SW 1271 (cell line): ENCODE results near the gene ICAM5.
"Not testable (repeated sequence)": the region's sequence is repeated elsewhere in the genome, so short reads cannot be mapped to it uniquely, and the experiment has no call there.

Experiments used
- DNase-seq, 2 experiments: peaks; one replicate each; lab custom pipeline; 2025; lab: John Stamatoyannopoulos, UW

Gene ICAM5

GRCh38 chr19:10270616-10271394, 18.9 kb upstream of the ICAM5 start, which contains the start of gene ICAM1:
TSS of gene ICAM1 (plus strand) at chr19:10271120. CDS start at chr19:10271160, 40 bp downstream.
- peak; percentile 30 to 49 for DNase-seq

- DNase-seq = no peak
These were observed 18.1 kb upstream of the ICAM5 start for GRCh38 chr19:10271543-10272086.

- DNase-seq = no peak
These were observed 15.2 kb upstream of the ICAM5 start for GRCh38 chr19:10274589-10274988.

- DNase-seq = no peak
These were observed 11.8 kb upstream of the ICAM5 start for GRCh38 chr19:10277795-10278589.

GRCh38 chr19:10278935-10279334, 10.8 kb upstream of the ICAM5 start:
- DNase-seq = no peak

GRCh38 chr19:10279737-10280442, 9.9 kb upstream of the ICAM5 start:
- no peak for DNase-seq

GRCh38 chr19:10282043-10282442, 7.7 kb upstream of the ICAM5 start:
- not testable (repeated sequence) for DNase-seq

GRCh38 chr19:10283301-10284064, 6.3 kb upstream of the ICAM5 start:
- DNase-seq = no peak

GRCh38 chr19:10284065-10284959, 5.4 kb upstream of the ICAM5 start:
- no peak for DNase-seq

- DNase-seq = no peak
These were observed 4.8 kb upstream of the ICAM5 start for GRCh38 chr19:10284960-10285278.

GRCh38 chr19:10285393-10285792, 4.4 kb upstream of the ICAM5 start:
- no peak for DNase-seq

GRCh38 chr19:10286803-10287737, 2.7 kb upstream of the ICAM5 start, which contains the start of gene ICAM4:
TSS of gene ICAM4 (plus strand) at chr19:10286955. CDS start at chr19:10287013, 58 bp downstream.
- no peak for DNase-seq

- DNase-seq = peak; percentile 42 to 73
These were observed 1.0 kb upstream of the ICAM5 start for GRCh38 chr19:10288662-10289166.

- peak; percentile 64 to 80 for DNase-seq
These were observed 451 bp upstream of the ICAM5 start for GRCh38 chr19:10289167-10289835.

GRCh38 chr19:10290357-10290875, 664 bp downstream of the ICAM5 start:
- peak in 1 of 2 experiments; percentile 43 for DNase-seq

- peak in 1 of 2 experiments; percentile 69 for DNase-seq
These were observed 1.3 kb downstream of the ICAM5 start for GRCh38 chr19:10290876-10291553.

GRCh38 chr19:10291554-10292205, 1.9 kb downstream of the ICAM5 start:
- DNase-seq = no peak
